Mononuclear cell (primary cell): ENCODE measurements around the gene CDK16. TPM values are rescaled to one million over a fixed set of nuclear protein-coding genes. Genes with fewer than 3 reads are reported as not detected.

Experiments
- H3K27me3 ChIP-seq: 2 replicates; pipeline ENCODE4 v1.6.0; 2011; ENCODE audit warnings: low read length, control low read depth; ENCODE audit not compliant: insufficient read depth
- H3K4me1 ChIP-seq: 2 replicates; pipeline ENCODE4 v1.5.1; 2011; ENCODE audit warnings: mild to moderate bottlenecking, low read length, control low read depth; ENCODE audit not compliant: insufficient read depth
- H3K4me3 ChIP-seq: 2 replicates; pipeline ENCODE4 v1.5.1; 2011; ENCODE audit warnings: mild to moderate bottlenecking, low read length, moderate library complexity
- H3K9me3 ChIP-seq: 2 replicates; pipeline ENCODE4 v1.5.1; 2011; ENCODE audit warnings: low read depth, mild to moderate bottlenecking, control low read depth, low read length
- total RNA-seq: library from RNA; depleted of rRNA; stranded (reverse); fragments of >200 nt; gene quantifications from one replicate; pipeline ENCODE4 v1.2.3, GENCODE V29; 2012

Gene CDK16
- total RNA-seq, 1 donor = 95.6 TPM

- H3K4me3 ChIP-seq = no peak overlapping the region
- H3K4me1 ChIP-seq = no peaks in the 10 kb centered on the region
- H3K27me3 ChIP-seq = no peaks in the 10 kb centered on the region
- no peaks in the 10 kb centered on the region for H3K9me3 ChIP-seq
Measured at GRCh38 chrX:47210661-47211425, 7.6 kb upstream of the CDK16 start.

- H3K4me1 ChIP-seq = peaks cover 9% of the 10 kb centered on the region
- H3K4me3 ChIP-seq = no peak overlapping the region
- H3K9me3 ChIP-seq = no peaks in the 10 kb centered on the region
- H3K27me3 ChIP-seq = no peaks in the 10 kb centered on the region
Measured at GRCh38 chrX:47212381-47213293, 5.8 kb upstream of the CDK16 start.

DNA sequence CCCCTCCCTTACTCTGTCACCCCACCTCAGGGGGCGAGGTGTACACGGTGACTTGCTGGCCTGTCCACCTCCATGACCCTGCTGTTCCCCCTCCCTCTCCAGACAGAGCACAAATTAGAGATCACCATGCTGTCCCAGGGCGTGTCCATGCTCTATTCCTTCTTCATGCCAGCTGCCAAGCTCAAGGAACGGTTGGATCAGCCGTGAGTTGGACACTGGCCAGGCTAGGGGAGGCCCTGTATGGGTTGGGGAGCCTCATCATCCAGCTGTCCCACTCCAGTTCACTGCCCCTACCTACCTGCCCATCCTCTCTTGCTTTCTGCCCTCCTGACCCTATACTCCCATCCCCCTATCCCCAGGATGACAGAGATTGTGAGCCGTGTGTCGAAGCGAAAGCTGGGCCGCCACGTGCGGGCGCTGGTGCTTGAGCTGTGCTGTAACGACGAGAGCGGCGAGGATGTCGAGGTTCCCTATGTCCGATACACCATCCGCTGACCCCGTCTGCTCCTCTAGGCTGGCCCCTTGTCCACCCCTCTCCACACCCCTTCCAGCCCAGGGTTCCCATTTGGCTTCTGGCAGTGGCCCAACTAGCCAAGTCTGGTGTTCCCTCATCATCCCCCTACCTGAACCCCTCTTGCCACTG lies 3.9 kb upstream of the CDK16 start:
- no peak overlapping the region for H3K4me3 ChIP-seq
- no peaks in the 10 kb centered on the region for H3K27me3 ChIP-seq
- H3K9me3 ChIP-seq = no peaks in the 10 kb centered on the region
- peaks cover 11% of the 10 kb centered on the region for H3K4me1 ChIP-seq

- H3K4me1 ChIP-seq = peaks cover 19% of the 10 kb centered on the region
- H3K4me3 ChIP-seq = no peak overlapping the region
- no peaks in the 10 kb centered on the region for H3K27me3 ChIP-seq
- H3K9me3 ChIP-seq = no peaks in the 10 kb centered on the region
Measured at GRCh38 chrX:47215291-47215900, 3.1 kb upstream of the CDK16 start.

DNA sequence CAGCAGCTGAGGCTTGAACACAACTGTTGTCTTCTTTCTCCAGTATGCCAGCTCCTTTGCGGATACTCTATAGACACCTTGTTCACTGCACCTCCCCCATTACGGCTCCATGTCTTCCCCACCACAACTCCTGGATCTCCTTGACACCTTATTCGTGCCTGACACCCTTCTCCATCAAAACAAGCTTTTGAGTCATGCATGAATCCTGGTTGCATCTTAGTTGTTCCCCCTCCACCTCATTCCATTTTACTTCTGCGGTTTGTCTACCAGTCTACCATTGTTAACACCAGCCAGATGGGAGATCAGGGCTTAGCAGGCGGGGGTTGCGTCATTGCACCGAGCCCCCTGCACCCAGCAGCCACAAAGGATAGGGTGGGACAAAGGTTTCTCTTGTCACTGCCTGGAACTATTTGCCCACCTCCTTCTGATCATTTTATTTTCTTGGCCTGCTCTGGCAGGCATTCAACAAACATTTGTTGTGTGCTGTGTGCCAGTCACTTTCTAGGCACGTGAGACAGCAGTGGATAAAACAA lies 2.0 kb upstream of the CDK16 start:
- Histone ChIP-seq H3K27me3 (no peaks in the 10 kb centered on the region), H3K9me3 (no peaks in the 10 kb centered on the region), H3K4me1 (peaks cover 25% of the 10 kb centered on the region), H3K4me3 (no peak overlapping the region)

DNA sequence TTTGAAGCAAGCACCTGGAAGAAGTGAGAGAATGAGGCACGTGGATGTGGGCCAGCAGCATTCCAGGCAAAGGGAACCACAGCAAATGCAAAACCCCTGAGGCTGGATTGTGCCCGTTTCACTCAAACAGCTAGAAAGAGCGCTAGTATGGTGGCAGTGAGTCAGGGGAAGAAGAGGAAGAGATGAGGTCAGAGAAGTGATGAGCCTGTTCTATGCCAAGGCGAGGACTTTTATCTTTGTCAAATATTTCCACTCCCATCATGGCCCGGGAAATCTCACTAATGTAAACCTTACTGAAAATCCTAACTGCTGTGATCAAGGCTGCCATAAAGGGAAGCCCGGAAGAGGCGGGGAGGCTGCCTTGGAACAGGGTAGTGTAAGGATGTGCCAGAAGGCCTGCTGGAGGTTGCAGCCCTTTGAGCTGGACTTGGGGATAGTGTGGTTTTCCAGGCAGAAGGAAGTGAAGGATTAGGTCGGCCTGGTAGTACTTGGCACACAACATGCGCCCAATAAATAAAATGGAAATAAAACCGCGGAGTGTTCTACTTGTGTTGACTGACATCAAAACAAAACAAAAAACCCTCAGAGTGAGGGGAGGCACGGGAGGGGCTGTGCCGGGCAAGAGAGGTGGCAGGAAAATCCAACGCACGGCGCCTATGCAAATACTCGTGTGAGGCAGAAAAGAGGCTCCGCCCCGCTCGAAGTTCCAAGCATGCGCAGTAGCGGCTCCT lies 1.2 kb upstream of the CDK16 start:
- H3K27me3 ChIP-seq = no peaks in the 10 kb centered on the region
- H3K4me3 ChIP-seq = peak overlapping the region; percentile 5
- H3K4me1 ChIP-seq = peaks cover 28% of the 10 kb centered on the region
- H3K9me3 ChIP-seq = no peaks in the 10 kb centered on the region

GRCh38 chrX:47217852-47218279 lies 615 bp upstream of the CDK16 start:
- H3K9me3 ChIP-seq = no peaks in the 10 kb centered on the region
- no peaks in the 10 kb centered on the region for H3K27me3 ChIP-seq
- peak overlapping the region; percentile 79 for H3K4me3 ChIP-seq
- H3K4me1 ChIP-seq = peaks cover 28% of the 10 kb centered on the region

DNA sequence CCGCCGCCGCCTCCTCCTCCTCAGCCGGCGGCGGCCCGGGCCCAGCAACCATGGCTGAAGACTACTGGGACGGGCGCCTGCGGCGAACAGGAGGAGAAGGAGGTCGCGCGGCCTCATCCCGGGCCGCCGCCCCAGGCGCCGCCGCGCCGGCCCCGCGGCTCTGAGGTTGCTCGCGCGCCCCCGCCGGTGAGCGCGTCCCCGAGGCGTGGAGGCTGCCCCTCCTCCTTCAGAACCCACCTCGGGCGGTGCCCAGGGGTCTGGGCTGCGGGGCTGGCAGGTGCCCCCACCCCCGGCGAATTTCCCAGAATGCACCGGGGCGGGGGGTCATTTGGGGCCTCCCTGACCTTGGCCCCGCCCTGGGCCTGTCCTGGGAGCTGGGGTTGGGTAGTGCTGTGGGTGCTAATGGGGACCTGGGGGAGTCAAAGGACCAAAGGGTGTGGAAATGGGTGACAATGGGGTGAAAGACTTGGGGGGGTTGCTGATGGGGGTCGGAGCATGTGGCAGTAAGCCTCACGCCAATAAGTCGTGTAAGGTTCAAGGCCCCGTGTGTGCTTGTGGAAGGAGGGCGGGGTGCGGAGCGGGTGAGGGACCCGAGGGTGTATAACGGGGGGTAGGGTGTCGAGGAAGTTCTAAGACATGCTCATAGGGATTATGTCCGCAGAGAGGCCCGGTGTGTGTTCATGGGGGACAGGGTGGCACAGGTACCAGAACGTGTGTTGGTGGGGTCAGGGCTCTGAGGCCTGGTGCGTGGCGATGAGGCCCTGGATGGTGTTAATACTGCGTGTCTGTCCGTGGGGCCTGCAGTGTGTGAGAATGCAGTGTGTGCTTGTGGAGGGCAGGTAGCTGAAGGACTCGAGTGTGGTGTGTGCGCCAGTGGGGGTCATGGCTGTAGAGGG lies 687 bp downstream of the CDK16 start:
- no peaks in the 10 kb centered on the region for H3K9me3 ChIP-seq
- H3K27me3 ChIP-seq = no peaks in the 10 kb centered on the region
- peaks cover 28% of the 10 kb centered on the region for H3K4me1 ChIP-seq
- peak overlapping the region; percentile 79 for H3K4me3 ChIP-seq

DNA sequence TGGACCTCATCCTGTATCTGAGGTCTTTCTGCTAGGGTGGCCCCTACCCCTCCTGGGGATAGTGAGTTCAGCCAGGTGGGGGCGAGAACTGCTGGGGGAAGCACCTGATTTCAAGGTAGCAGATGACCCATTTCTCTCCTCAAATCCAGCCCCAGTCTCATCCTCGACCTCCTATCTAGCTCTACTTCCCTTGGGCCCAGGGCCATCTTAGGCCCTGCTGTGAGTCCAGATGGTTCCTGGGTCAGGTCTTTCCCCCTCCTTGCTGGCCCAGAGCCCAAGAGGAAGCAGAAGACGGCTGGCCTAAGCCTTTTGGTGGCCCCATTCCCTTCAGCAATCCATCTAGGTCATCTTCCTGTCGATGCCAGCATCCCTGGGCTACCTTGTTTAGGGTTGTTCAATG lies 3.3 kb downstream of the CDK16 start:
- Histone ChIP-seq H3K4me3 (no peak overlapping the region), H3K9me3 (no peaks in the 10 kb centered on the region), H3K4me1 (peaks cover 27% of the 10 kb centered on the region), H3K27me3 (no peaks in the 10 kb centered on the region)

DNA sequence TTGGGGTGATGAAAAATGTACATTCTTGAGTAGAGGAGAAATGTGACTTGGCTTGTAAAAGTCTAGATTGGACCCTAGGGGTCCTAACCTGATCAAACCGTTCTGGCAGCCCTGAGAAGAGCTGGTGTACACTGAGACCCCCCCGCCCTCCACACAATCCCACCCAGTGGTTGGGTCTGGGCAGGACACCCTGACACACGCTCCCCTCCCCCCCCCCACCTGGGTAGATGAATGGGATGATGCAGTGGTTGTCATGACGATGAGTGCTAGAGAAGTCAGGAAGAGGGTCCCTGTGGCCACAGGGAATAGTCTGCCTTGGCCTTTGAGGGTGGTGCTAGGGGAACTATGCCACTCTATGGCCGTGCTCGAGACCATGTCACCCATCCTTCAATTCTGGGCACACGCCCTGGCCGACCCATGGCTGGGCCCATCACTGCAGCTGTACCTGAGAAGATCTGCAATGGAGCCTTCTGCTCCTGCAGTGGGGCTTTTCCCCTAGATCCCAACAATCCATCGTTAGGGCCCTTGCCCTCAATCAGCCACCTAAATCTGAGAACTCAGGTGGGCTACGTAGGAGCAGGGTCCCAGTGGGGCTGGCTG lies 4.4 kb downstream of the CDK16 start:
- Histone ChIP-seq H3K4me3 (no peak overlapping the region), H3K27me3 (no peaks in the 10 kb centered on the region), H3K4me1 (peaks cover 20% of the 10 kb centered on the region), H3K9me3 (no peaks in the 10 kb centered on the region)

DNA sequence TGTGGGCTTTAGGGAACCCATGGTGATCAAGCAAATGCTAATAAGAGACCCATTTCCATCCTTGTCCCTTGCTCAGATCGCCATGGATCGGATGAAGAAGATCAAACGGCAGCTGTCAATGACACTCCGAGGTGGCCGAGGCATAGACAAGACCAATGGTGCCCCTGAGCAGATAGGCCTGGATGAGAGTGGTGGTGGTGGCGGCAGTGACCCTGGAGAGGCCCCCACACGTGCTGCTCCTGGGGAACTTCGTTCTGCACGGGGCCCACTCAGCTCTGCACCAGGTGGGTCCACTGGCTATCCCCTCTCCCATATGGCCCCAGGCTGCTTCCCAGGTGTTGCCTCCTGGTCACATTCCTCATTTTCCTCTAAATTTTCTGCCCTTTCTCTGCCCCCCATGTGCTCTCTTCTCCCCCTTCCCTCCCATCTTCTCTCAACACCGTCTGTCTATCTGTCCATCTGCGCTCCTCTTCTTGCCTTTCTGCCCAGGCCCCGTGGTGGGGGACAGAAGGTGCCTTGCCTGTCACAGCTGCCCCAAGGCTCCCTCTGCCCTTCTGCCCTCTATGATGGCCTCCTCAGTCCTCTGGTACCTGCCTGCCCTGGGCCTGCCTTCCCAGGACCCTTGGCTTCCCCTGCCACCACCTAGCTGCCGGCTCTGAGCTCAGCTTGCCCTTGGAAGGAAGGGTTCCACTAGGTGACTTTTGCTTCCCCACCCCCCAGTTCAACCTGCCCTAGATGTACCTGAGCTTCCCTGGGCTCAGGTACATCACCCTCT lies 5.2 kb downstream of the CDK16 start:
- Histone ChIP-seq H3K9me3 (no peaks in the 10 kb centered on the region), H3K4me1 (peaks cover 20% of the 10 kb centered on the region), H3K4me3 (no peak overlapping the region), H3K27me3 (no peaks in the 10 kb centered on the region)

DNA sequence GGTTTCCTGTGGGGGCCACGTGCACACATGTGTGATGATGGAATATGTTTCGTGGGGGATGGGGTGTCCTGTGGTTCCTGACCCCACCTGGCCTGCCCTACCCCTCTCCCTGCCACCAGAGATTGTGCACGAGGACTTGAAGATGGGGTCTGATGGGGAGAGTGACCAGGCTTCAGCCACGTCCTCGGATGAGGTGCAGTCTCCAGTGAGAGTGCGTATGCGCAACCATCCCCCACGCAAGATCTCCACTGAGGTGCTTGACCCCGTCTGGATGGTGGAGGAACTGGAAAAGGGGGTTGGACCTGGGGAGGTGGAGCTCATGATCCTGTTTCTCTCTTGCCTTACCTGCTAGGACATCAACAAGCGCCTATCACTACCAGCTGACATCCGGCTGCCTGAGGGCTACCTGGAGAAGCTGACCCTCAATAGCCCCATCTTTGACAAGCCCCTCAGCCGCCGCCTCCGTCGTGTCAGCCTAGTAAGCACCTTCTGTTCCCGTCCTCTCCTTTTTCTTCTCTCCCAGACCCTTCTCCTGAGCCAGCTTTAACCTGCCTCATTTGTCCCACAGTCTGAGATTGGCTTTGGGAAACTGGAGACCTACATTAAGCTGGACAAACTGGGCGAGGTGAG lies 5.9 kb downstream of the CDK16 start:
- no peak overlapping the region for H3K4me3 ChIP-seq
- peaks cover 19% of the 10 kb centered on the region for H3K4me1 ChIP-seq
- no peaks in the 10 kb centered on the region for H3K9me3 ChIP-seq
- no peaks in the 10 kb centered on the region for H3K27me3 ChIP-seq
